RWPE1 (cell line): ENCODE measurements around the gene TBC1D8B.
"Not testable (repeated sequence)": the region's sequence is repeated elsewhere in the genome, so short reads cannot be mapped to it uniquely, and the experiment has no call there.

ENCODE experiments used
- CTCF ChIA-PET: fragments of 350-600 bp; sonication (Branson Sonifier 250); formaldehyde crosslinking; extraction: SDS; loops from one replicate; lab custom pipeline; 2021; lab: Yijun Ruan, JAX
- POLR2A ChIA-PET: fragments of 400-600 bp; formaldehyde crosslinking; extraction: SDS; loops from one replicate; lab custom pipeline; 2020; ENCODE audit warnings: antibody characterized with exemption; ENCODE audit not compliant: low non-redundant PET; lab: Yijun Ruan, JAX
- DNase-seq: peaks from one replicate; pipeline ENCODE4 v3.0.0; 2012; ENCODE audit warnings: low spot score
- H3K27ac ChIP-seq: fragments of 450-650 bp; 2 replicates; pipeline ENCODE4 v1.5.1; 2017
- TF ChIP-seq, protein P1 (sequence below): fragments of 450-650 bp; conservative IDR thresholded peaks from 2 replicates; pipeline ENCODE4 v1.5.1; 2017; ENCODE audit warnings: low read depth, mild to moderate bottlenecking

The TBC1D8B gene

DNA sequence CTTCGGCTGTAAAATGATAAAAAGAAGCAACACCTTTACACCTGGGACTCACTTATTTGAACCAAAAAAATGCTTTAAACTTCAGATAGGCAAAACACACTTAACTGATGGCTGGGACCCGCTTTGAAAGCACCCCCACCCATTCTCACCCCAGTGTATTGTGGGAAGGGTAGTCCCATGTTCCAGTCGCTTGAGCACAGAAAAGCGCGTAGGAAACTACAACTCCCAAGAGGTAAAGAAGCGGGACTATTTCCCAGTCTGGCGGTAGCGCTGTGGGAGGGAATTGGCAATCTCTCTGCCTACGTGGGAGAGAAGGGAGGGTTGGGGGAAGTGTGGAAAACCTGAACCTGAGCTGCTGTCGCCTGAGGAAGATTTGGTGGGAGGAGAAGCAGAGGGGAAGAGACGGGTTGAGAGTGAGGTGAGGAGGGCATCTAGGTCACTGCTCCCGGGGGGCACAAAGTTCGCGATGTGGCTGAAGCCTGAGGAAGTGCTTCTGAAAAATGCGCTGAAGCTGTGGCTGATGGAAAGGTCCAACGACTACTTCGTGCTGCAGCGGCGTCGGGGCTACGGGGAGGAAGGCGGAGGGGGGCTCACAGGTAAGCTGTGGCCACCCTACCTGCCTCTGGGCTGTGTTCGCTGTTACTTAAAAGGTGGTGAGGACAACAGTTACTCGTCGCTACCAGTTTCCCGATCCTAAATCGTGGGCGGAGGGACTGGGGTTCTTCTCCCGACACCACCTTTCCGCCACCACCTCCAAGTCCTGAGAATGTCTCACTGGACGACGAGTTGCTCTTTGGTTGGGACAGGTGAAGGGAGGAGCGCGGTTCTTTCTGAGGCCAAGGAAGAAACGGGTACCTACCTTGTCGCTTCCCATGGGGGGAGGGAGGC, at the start of gene TBC1D8B:
Gene TBC1D8B (plus strand): TSS at position 286 of the 888 bp plus-strand sequence. CDS start 181 bp downstream, at position 467.
- DNase-seq: peak; percentile 72
- ChIA-PET POLR2A (no interaction called here), CTCF (interaction anchor here (0.6 kb wide), 1 partner anchor 1833 kb away, joined by 5 read pairs; no protein-coding TSS in a partner anchor)
- no peak within 1 kb of the TSS for H3K27ac ChIP-seq
- TF ChIP-seq, protein P1, sequence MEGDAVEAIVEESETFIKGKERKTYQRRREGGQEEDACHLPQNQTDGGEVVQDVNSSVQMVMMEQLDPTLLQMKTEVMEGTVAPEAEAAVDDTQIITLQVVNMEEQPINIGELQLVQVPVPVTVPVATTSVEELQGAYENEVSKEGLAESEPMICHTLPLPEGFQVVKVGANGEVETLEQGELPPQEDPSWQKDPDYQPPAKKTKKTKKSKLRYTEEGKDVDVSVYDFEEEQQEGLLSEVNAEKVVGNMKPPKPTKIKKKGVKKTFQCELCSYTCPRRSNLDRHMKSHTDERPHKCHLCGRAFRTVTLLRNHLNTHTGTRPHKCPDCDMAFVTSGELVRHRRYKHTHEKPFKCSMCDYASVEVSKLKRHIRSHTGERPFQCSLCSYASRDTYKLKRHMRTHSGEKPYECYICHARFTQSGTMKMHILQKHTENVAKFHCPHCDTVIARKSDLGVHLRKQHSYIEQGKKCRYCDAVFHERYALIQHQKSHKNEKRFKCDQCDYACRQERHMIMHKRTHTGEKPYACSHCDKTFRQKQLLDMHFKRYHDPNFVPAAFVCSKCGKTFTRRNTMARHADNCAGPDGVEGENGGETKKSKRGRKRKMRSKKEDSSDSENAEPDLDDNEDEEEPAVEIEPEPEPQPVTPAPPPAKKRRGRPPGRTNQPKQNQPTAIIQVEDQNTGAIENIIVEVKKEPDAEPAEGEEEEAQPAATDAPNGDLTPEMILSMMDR: no peak

DNA sequence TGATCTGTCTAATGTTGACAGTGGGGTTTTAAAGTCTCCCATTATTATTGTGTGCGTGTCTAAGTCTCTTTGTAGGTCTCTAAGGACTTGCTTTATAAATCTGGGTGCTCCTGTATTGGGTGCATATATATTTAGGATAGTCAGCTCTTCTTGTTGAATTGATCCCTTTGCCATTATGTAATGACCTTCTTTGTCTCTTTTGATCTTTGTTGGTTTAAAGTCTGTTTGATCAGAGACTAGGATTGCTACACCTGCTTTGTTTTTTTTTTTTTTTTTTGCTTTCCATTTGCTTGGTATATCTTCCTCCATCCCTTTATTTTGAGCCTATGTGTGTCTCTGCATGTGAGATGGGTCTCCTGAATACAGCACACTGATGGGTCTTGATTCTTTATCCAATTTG, 33.2 kb upstream of the TBC1D8B start:
- CTCF ChIA-PET, POLR2A ChIA-PET, DNase-seq, H3K27ac ChIP-seq: not testable (repeated sequence)

DNA sequence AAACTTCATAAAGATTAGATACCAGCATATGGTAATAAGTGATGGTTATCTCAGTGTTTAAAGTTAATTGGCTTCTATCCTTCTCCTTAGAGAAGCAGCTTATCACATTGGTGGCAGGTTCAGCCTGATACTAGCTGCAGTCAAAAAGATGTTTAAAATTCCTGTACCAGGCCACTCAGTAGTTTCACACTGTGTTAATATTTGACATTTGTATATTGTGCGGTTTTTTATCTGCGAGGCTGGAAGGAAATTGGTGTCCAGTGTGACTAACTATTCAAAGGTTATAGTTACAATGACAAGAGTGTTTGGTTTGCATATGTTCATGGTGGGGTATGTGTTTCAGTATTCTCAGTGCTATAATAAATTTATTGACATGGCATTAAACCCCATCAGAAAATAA, 27.5 kb upstream of the TBC1D8B start:
- POLR2A ChIA-PET: no interaction called here
- CTCF ChIA-PET: no interaction called here
- DNase-seq: no peak
- H3K27ac ChIP-seq: no peak overlapping the region
- TF ChIP-seq, protein P1: no peak

- CTCF ChIA-PET: no interaction called here
- POLR2A ChIA-PET: no interaction called here
- TF ChIP-seq, protein P1: no peak
- DNase-seq: no peak
- H3K27ac ChIP-seq: no peak overlapping the region
Observed at GRCh38 chrX:106780264-106780663, 22.2 kb upstream of the TBC1D8B start.

DNA sequence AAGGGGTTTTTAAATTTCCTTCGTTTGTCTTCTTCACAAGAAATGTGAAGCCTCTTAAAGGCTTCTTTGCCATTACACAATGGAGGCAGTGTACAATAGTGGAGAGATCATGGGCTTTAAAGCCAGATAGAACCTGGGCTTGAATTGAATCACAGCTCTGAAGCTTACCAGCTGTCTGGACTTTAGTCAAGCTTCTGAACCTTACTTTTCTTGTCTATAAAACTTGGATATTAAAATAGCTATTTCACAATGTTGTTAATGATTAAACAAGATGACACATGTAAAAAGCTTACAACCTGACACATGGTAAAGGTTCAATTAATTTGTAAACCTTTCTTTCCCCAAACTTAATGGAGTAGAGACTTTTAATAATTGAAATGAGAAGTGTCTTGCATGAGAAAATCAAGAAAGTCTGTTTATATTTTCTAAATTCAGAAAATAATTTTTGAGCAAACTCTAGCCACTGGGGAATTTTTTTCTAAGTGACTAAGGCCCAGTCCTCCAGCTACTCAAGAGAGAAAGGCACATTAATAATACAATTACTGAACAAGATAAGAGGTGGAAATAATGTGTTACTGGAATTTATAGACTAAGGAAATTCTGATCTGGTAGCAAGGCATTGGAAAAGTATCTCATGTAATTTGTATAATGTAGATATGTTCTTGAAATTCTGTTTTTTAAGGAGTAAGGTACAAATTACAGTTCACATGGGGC, 21.7 kb upstream of the TBC1D8B start:
- ChIA-PET POLR2A (no interaction called here), CTCF (interaction anchor here (0.7 kb wide), 1 partner anchor 805 kb away, joined by 4 read pairs; no protein-coding TSS in a partner anchor)
- TF ChIP-seq, protein P1: no peak
- no peak overlapping the region for H3K27ac ChIP-seq
- DNase-seq: no peak

DNA sequence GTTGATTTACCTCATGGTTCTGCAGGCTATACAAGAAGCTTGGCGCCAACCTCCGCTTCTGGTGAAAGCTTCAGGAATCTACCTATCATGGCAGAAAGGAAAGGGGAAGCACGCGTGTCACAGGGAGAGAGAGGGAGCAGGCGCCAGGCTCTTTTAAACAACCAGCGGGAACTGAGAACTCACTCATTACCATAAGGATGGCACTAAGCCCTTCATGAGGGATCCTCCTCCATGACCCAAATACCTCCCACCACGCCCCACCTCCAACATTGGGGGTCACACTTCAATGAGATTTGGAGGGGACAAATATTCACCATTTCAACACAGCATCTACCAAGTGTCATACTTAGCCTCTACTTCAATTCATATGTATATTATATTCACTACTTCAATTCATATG, 18.8 kb upstream of the TBC1D8B start:
- no peak overlapping the region for H3K27ac ChIP-seq
- CTCF ChIA-PET: no interaction called here
- POLR2A ChIA-PET: no interaction called here
- DNase-seq: no peak
- TF ChIP-seq, protein P1: no peak
